Activated CD8-positive, alpha-beta memory T cell treated with anti-CD3 and anti-CD28 coated beads for 36 hours (primary cell): ENCODE data around the gene HSPA1A. TPM values are rescaled to one million over a fixed set of nuclear protein-coding genes. Genes with fewer than 3 reads are reported as not detected.
"Not testable (repeated sequence)": the region's sequence is repeated elsewhere in the genome, so short reads cannot be mapped to it uniquely, and the experiment has no call there.

Experiments used
- CTCF ChIA-PET: fragments of 350-600 bp; sonication (Branson Sonifier 250); formaldehyde crosslinking; loops from one replicate; lab custom pipeline; 2021; ENCODE audit warnings: antibody characterized with exemption; lab: Charles Lee
- POLR2A ChIA-PET: fragments of 350-600 bp; sonication (Branson Sonifier 250); formaldehyde crosslinking; loops from one replicate; lab custom pipeline; 2021; ENCODE audit warnings: antibody characterized with exemption; lab: Charles Lee
- total RNA-seq, 2 experiments: library from RNA; stranded (reverse); gene quantifications; one replicate each; pipeline ENCODE4 v1.2.3, GENCODE V29; 2021

HSPA1A gene
- total RNA-seq, 2 experiments from 2014 or later, result 62.0 to 63.9 TPM

DNA sequence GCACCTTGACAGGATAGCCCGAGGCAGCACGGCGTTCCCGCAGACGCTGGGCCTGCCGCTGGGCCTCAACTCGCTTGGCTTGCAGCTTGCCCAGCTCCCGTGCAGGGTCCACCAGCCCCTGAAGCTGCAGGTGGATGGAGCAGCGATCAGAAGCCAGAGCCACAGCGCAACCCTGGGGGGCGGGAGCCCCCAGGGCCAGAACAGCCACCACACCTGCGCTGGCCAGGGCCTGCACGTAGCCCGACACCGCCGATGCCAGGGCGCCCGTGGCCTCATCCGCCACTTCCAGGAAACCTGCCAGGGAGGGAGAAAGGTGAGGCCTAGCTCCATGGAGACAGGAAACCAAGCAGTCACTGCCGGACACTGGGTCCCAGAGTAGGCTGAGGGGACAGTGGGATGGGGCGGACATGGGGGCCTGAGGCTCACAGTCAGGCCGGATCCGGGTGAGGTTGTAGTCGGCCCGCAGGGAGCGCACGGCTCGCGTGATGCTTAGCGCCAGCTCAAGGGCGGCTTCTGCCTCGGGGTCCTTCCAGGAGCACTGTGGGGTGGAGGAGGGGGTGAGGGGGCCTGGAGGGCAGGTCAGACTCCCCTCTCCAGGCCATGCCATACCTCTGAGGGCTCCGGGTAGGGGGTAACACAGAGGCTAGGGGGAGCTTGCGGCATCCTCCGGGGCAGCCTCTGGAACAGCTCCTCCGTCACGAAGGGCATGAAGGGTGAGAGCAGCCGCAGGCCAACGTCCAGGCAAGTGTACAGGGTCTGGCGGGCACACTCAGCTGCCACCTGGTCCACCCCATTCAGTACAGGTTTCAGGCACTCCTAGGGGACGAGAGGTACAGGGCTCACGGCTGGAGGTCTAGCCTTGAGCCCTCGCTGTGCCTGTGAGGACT, 36.1 kb upstream of the HSPA1A start:
- ChIA-PET POLR2A (interaction anchor here (0.6 kb wide), 1 partner anchor 10 kb away, joined by 3 read pairs; no protein-coding TSS in a partner anchor), CTCF (no interaction called here)

- ChIA-PET CTCF (interaction anchor here (1.0 kb wide), 1 partner anchor 77 kb away, joined by 3 read pairs; the partner anchor contains the start of gene ABHD16A), POLR2A (no interaction called here)
Observed at GRCh38 chr6:31779908-31780307, 35.4 kb upstream of the HSPA1A start.

GRCh38 chr6:31780507-31781243, 34.7 kb upstream of the HSPA1A start:
- POLR2A ChIA-PET, result interaction anchor here (0.5 kb wide), 1 partner anchor 49 kb away, joined by 4 read pairs; no protein-coding TSS in a partner anchor

GRCh38 chr6:31781244-31782125, 33.9 kb upstream of the HSPA1A start:
- CTCF ChIA-PET, result interaction anchor here (1.0 kb wide), 3 partner anchors 10 to 79 kb away, joined by 3 to 4 read pairs (median 4); partner anchors contain the start of gene ABHD16A
- POLR2A ChIA-PET, result interaction anchor here (0.5 kb wide), 1 partner anchor 48 kb away, joined by 4 read pairs; no protein-coding TSS in a partner anchor

More at GRCh38 chr6:31780507-31781243, 34.7 kb upstream of the HSPA1A start:
- CTCF ChIA-PET, result interaction anchor here (1.0 kb wide), 3 partner anchors 11 to 78 kb away, joined by 3 to 4 read pairs (median 4); partner anchors contain the start of gene ABHD16A

DNA sequence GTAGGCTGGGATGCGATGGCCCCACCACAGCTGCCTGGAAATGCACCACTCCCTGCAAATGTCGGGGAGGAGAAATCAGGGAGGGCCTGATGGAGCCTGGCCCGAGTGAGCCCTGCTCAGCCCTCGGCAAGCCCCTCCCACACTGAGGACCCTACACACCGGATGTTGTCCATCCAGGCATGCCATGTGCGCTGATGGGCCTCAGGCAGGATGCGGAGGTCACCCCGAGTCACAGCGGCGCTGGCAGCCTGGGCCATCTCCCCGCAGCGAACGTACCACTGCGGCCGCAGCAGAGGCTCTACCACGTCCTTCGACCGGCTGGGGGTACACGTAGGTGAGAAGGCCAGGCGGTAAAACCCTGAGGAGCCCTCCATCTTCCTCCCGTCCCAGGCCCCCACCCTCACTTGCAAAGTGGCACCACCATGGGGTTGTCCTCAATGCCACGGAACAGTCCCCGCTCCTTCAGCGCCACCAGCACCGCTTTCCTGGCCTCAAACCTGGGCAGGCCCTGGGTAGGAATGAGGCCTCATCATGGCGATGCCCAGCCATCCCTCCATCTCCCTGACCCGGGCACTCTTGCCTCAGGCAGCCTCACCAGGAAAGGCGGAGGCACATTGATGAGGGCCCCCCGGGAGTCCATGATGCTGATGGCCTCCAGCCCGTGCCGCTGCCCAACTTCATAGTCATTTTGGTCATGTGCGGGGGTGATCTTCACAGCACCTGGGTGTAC, 33.1 kb upstream of the HSPA1A start:
- ChIA-PET CTCF (interaction anchor here (1.0 kb wide), 1 partner anchor 9 kb away, joined by 4 read pairs; no protein-coding TSS in a partner anchor), POLR2A (no interaction called here)

GRCh38 chr6:31784098-31784925, 31.0 kb upstream of the HSPA1A start:
- CTCF ChIA-PET, result interaction anchor here (0.6 to 1.0 kb wide), 2 partner anchors 15 to 102 kb away, joined by 3 read pairs; no protein-coding TSS in a partner anchor
- POLR2A ChIA-PET, result interaction anchor here (0.7 kb wide), 1 partner anchor 67 kb away, joined by 5 read pairs; no protein-coding TSS in a partner anchor

DNA sequence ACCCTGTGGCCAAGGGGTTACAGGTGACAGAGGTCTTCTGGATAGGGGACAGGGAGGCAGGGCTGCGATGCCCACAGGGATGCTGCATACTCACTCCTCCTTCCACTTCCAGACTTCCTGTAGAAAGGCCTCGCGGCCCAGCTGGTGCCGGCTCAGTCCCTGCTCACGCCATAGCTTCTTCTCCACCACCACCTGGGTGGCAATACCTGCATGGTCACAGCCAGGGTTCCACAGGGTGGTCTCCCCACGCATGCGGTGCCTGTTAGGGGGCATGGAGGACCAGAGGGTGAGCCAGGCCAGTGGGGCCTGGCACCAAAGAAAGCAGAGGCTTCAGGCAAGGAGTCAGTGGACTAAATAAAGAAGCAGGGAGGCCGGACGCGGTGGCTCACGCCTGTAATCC, 29.9 kb upstream of the HSPA1A start:
- ChIA-PET POLR2A (interaction anchor here (0.6 kb wide), 1 partner anchor 112 kb away, joined by 4 read pairs; no protein-coding TSS in a partner anchor), CTCF (interaction anchor here (0.6 kb wide), 2 partner anchors 15 to 135 kb away, joined by 3 to 7 read pairs; no protein-coding TSS in a partner anchor)

- ChIA-PET POLR2A (interaction anchor here (0.6 to 1.0 kb wide), 2 partner anchors 22 to 39 kb away, joined by 3 to 6 read pairs; no protein-coding TSS in a partner anchor), CTCF (interaction anchor here (0.6 to 2.4 kb wide), 12 partner anchors 10 to 584 kb away, joined by 3 to 8 read pairs (median 3); partner anchors contain the start of genes DDAH2 and VWA7)
Observed at GRCh38 chr6:31791324-31792089, 23.8 kb upstream of the HSPA1A start.

GRCh38 chr6:31792090-31792374, 23.3 kb upstream of the HSPA1A start:
- ChIA-PET POLR2A (interaction anchor here (1.0 kb wide), 1 partner anchor 22 kb away, joined by 3 read pairs; no protein-coding TSS in a partner anchor), CTCF (interaction anchor here (1.1 kb wide), 2 partner anchors 11 to 17 kb away, joined by 3 to 4 read pairs; no protein-coding TSS in a partner anchor)

GRCh38 chr6:31792761-31793171, 22.6 kb upstream of the HSPA1A start:
- ChIA-PET CTCF (no interaction called here), POLR2A (interaction anchor here (1.0 kb wide), 1 partner anchor 21 kb away, joined by 3 read pairs; no protein-coding TSS in a partner anchor)

GRCh38 chr6:31793927-31794245, 21.5 kb upstream of the HSPA1A start:
- POLR2A ChIA-PET, CTCF ChIA-PET: not testable (repeated sequence)

DNA sequence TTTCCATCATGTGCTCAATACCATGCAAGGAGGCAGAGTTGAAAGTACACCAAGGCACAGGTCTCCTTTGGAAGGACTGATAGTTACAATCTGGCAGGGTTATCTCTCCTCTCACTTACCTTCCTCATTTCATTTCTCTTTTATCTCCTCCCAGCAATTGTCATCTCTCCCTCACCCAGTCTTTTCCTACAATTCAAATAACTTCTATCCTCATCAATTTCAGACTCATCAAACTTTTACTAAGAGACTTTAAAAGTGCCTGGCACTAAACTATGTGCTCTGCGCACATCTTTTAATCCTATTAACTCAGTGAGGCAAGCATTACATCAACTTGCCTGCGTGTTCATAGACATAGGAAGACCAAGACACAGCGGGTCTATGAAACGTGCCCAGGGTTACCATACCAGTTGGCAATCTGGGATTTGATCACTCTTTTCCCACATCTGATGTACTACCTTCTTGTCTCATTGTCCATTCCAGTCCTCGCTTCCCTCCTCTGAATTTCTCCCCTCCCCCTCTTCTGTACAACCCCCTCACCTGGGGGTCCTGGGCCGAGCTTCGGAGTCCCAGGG, 21.0 kb upstream of the HSPA1A start:
- CTCF ChIA-PET, result interaction anchor here (1.5 to 2.1 kb wide), 3 partner anchors 12 to 41 kb away, joined by 5 to 10 read pairs (median 6); partner anchors contain the start of gene LSM2
- POLR2A ChIA-PET, result interaction anchor here (0.5 to 2.9 kb wide), 3 partner anchors 12 to 40 kb away, joined by 3 to 20 read pairs (median 9); partner anchors contain the start of gene LSM2

GRCh38 chr6:31794866-31795615, 20.3 kb upstream of the HSPA1A start:
- ChIA-PET CTCF (interaction anchor here (0.6 to 2.3 kb wide), 8 partner anchors 8 to 63 kb away, joined by 3 to 10 read pairs (median 4); partner anchors contain the start of genes CLIC1, HSPA1A, HSPA1L and LSM2), POLR2A (interaction anchor here (0.5 to 2.9 kb wide), 4 partner anchors 11 to 254 kb away, joined by 3 to 20 read pairs (median 6); partner anchors contain the start of gene LSM2)

GRCh38 chr6:31795616-31796298, 19.6 kb upstream of the HSPA1A start, which contains the start of gene VARS1:
Gene VARS1, minus strand, starts transcription at chr6:31795752. Its CDS starts 535 bp downstream, at chr6:31795217.
- POLR2A ChIA-PET, result interaction anchor here (0.6 to 2.9 kb wide), 3 partner anchors 10 to 255 kb away, joined by 3 to 20 read pairs (median 3); partner anchors contain the start of gene LSM2

More at GRCh38 chr6:31795616-31796298, 19.6 kb upstream of the HSPA1A start, which contains the start of gene VARS1:
- CTCF ChIA-PET, result interaction anchor here (0.6 to 2.3 kb wide), 16 partner anchors 9 to 227 kb away, joined by 3 to 10 read pairs (median 4); partner anchors contain the start of genes CLIC1, HSPA1A, HSPA1L and LSM2
